Pons (tissue), 1 donor: Measurements from ENCODE around the gene WWC1.
"Not testable (repeated sequence)": the region's sequence is repeated elsewhere in the genome, so short reads cannot be mapped to it uniquely, and the experiment has no call there.

Source experiments
- DNase-seq: peaks from one replicate; pipeline ENCODE4 v3.0.0-alpha.2; 2016; ENCODE audit warnings: low spot score

Gene WWC1

GRCh38 chr5:168334695-168335094 lies 43.2 kb downstream of the WWC1 start:
- DNase-seq = peak; percentile 13

DNA sequence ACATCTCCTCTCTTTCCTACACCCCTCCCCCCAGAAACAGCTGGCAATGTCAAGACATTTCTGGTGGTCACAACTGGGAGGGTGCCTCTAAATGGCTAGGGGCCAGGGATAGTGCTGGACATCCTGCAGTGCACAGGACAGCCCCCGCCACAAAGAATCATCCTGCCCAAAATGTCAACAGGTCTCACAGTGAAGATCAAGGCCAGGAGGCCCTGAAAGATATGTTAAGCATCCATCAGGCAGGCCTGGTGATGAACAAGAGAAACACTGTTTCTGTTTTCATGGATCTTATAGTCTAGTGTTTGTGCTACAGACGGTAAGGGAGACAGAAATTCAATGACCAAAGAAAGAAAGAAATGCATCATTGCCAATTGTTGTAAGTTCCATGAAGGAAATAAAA lies 45.9 kb downstream of the WWC1 start:
- DNase-seq = no peak

- DNase-seq = no peak
Measured at GRCh38 chr5:168339109-168339771, 47.8 kb downstream of the WWC1 start.

- DNase-seq = not testable (repeated sequence)
Measured at GRCh38 chr5:168339772-168340140, 48.3 kb downstream of the WWC1 start.

DNA sequence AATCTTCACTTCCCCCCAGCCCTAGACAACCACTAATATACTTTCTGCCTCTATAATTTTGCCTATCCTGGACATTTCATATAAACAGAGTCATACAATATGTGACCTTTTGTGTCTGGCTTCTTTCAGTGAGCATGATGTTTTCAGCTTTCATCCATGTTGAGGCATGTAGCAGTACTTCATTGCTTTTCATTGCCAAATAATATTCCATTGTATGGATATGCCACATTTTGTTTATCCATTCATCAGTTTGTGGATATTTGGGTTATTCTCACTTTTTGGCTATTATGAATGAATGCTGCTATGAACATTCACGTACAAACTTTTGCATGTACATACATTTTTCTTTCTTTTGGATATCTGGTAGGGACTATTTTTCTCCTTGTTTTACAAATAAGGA lies 49.0 kb downstream of the WWC1 start:
- DNase-seq = no peak

DNA sequence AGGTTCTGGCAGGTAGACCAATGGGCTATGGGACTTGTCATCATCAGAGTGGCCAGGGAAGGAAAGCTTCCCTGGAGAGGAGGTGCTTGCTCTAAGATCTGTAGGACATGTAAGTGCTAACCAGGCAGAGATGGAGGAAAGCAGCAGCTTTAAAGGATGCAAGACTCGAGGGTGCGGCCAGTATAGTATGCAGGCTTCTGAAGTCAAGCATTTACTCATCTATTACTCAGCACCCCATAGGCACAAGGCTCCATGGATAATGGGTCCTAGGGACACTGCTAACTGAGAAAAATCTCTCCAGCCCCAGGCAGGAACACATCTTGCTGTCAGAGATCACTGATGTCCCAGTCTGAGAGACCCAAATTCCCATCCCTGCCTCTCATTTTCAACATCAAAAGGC lies 49.7 kb downstream of the WWC1 start:
- DNase-seq = no peak

- no peak for DNase-seq
Measured at GRCh38 chr5:168342151-168342825, 50.8 kb downstream of the WWC1 start.

DNA sequence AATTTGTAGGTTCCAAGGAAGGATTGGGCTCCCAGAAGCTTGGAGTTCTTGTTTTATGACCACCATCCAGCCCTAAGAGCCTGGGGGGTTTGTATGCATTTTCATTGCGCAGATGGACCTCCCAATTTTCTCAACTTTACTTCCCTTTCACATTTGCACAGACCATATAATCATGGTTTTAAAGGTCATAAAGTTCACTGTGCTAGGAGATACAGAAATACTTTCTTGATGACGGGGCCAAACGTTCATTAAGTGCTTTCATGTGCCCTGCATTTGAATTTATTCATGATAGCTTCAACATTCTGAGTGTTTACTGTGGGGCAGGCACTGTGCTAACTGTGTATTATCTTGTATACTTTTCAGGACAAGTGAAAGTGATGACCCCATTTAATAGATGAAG lies 51.5 kb downstream of the WWC1 start:
- no peak for DNase-seq

GRCh38 chr5:168346417-168346816 lies 55.0 kb downstream of the WWC1 start:
- DNase-seq = no peak

DNA sequence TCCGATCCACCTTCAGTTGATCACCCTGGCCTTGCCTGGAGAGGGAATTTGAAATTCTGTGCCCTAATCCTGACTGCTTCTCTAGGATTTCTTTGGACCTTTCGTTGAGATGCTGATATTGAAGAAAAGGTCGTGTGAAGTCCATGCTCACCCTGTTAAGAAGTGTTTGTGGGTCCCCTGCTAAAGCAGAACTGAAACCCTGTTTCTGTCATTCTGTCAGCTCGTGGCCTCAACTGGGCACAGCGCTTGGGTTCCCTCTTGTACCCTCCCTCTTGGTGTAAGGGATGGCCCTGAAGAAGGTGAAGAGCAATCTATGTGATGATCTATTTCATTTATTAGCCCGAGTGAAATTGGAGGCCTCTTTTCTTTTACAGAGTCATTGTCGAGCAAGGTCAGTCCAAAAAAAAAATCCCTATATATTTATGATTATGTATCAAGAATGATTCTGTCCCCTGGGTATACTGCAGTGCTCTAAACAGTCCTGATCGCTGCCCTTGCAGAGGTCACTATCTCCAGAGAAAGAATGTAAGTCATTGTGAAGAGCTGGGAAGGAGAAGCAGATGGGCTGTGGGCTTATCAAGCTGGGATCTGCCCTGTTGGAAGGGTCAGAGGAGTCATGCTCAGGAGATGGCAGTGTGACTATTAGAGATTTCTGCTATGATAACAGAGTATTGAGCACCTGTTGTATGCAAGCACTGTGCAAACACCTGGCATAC lies 56.1 kb downstream of the WWC1 start:
- DNase-seq = peak; percentile 39

DNA sequence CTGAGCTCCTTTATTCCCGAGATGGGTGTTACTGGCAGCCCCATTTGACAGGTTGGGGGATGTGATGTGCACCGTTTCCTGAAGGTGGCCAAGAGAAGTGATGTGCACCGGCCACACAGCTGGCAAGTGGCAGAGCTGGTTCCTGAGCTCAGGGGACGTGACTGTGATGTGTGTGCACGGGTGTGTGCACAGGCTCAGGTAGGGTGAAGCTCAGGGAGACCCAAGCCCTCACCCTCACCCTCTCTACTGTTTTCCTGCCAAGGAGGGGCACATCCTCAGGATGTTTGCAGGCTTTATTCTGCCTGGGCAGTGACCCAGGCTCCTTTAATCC lies 56.6 kb downstream of the WWC1 start:
- no peak for DNase-seq

- DNase-seq = no peak
Measured at GRCh38 chr5:168350315-168350714, 58.9 kb downstream of the WWC1 start.

- no peak for DNase-seq
Measured at GRCh38 chr5:168353216-168353957, 61.9 kb downstream of the WWC1 start.

DNA sequence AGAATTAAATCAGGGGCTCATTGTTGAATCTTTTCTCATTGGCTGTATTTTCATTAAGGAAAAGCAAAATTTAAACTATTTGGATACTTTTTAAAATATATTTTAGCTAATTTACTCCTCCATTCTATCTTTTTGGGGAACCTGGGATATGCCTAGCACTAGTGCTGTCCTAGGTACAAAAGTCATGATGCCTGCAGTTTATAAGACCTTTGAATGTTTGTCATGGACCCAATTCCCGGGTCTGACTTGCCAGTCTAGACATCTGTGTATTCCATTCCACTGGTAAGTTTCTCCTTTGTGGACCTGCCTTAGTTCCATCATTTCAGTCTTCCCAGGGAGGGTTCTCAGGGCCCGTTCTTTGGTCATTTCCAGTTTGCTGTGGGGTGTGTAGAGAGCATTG lies 63.0 kb downstream of the WWC1 start:
- no peak for DNase-seq

DNA sequence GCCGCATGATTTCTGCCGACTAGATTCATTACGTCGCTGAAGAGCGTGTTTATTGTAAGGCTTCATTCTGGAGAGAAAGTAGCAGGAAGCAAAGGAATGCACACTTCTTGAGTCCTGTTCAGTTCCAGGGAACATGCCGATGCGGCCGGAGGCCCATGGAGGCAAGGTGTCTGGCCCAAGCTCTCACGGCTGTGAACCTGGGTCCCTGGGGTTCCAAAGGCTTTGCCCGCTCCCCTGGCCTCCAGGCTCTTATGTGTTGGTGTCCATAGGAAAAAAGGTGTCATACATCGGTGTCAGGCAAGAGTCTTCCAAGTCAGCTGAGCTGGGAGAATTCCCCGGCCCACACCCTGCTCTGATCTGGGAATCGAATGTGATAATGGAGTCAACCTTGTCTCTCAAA lies 64.7 kb downstream of the WWC1 start:
- no peak for DNase-seq

DNA sequence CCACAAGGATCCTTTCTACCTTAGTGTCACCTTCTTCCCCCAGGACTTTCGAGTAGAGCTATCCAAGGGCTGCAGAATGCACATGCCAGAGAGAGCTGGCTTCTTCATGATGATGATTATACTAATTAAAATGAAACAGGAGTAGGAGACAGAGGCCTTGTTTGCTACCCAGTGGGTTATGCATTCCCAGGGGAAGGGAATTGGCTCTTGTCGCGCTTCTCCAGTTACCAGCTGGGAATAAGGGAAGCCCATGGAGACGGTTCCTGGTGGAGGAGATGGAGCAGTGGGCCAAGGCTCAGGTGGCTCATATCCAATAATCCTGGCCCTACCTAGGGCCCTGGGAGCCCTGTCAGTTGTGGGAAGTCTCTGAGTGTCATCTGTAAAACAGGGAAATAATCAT lies 65.1 kb downstream of the WWC1 start:
- DNase-seq = no peak

GRCh38 chr5:168357876-168358275 lies 66.4 kb downstream of the WWC1 start:
- no peak for DNase-seq

- no peak for DNase-seq
Measured at GRCh38 chr5:168359820-168360460, 68.5 kb downstream of the WWC1 start.

- DNase-seq = no peak
Measured at GRCh38 chr5:168360521-168361285, 69.3 kb downstream of the WWC1 start.

- DNase-seq = no peak
Measured at GRCh38 chr5:168362097-168362885, 70.8 kb downstream of the WWC1 start.
